PC-9 (cell line): Measurements from ENCODE around the gene SCAMP1. TPM values are rescaled to one million over a fixed set of nuclear protein-coding genes. Genes with fewer than 3 reads are reported as not detected.

Experiments used
- BruUV-seq: library from RNA; stranded (reverse); fragments of 400-500 nt; replicated peaks from 2 replicates; lab custom pipeline; 2021; lab: Mats Ljungman, UMichigan
- CTCF ChIA-PET: fragments of 300-600 bp; sonication (Branson Sonifier 250); formaldehyde crosslinking; loops from one replicate; lab custom pipeline; 2022; ENCODE audit warnings: antibody characterized with exemption; lab: Charles Lee
- POLR2A ChIA-PET: fragments of 300-600 bp; sonication (Branson Sonifier 250); formaldehyde crosslinking; loops from one replicate; lab custom pipeline; 2022; ENCODE audit warnings: antibody characterized with exemption; ENCODE audit not compliant: unreplicated experiment; lab: Charles Lee
- DNase-seq, 2 experiments: peaks; one replicate each; pipeline versions ENCODE4 v3.0.0 to v3.0.0-alpha.2; 2015 to 2022; ENCODE audit warnings: mixed read lengths in 1 of 2
- H2AFZ ChIP-seq: fragments of 200-600 bp; sonication (generic); 2 replicates; pipeline ENCODE4 v1.8.1; 2017; ENCODE audit warnings: antibody characterized with exemption
- H3F3A ChIP-seq: fragments of 200-600 bp; sonication (generic); 2 replicates; pipeline ENCODE4 v1.8.1; 2017; ENCODE audit warnings: antibody characterized with exemption, mild to moderate bottlenecking, low read depth; ENCODE audit not compliant: insufficient read depth
- H3K27ac ChIP-seq: fragments of 200-600 bp; sonication (generic); 2 replicates; pipeline ENCODE4 v1.6.1; 2016; ENCODE audit warnings: mixed run types
- H3K27me3 ChIP-seq: fragments of 200-600 bp; sonication (generic); 2 replicates; pipeline ENCODE4 v1.6.1; 2016; ENCODE audit warnings: low read depth, mixed run types; ENCODE audit not compliant: insufficient read depth
- H3K36me3 ChIP-seq: fragments of 200-600 bp; sonication (generic); 2 replicates; pipeline ENCODE4 v1.6.1; 2016; ENCODE audit warnings: low read depth, mixed run types
- H3K4me1 ChIP-seq: fragments of 200-600 bp; sonication (generic); replicated peaks from 2 replicates; pipeline ENCODE4 v1.6.1; 2016; ENCODE audit warnings: mixed run types; ENCODE audit not compliant: insufficient read depth
- H3K4me2 ChIP-seq: fragments of 200-600 bp; sonication (generic); 2 replicates; pipeline ENCODE4 v1.6.1; 2017; ENCODE audit warnings: mixed run types
- H3K4me3 ChIP-seq: fragments of 200-600 bp; sonication (generic); 2 replicates; pipeline ENCODE4 v1.6.1; 2016; ENCODE audit warnings: mixed run types
- H3K79me2 ChIP-seq: fragments of 200-600 bp; sonication (generic); 2 replicates; pipeline ENCODE4 v1.6.1; 2017; ENCODE audit warnings: low read depth, mixed run types
- H3K9me2 ChIP-seq: fragments of 200-600 bp; sonication (generic); 2 replicates; pipeline ENCODE4 v1.8.1; 2017; ENCODE audit warnings: mild to moderate bottlenecking; ENCODE audit not compliant: insufficient read depth
- H3K9me3 ChIP-seq: fragments of 200-600 bp; sonication (generic); 2 replicates; pipeline ENCODE4 v1.8.1; 2016; ENCODE audit warnings: low read depth; ENCODE audit not compliant: insufficient read depth
- H4K20me1 ChIP-seq: fragments of 200-600 bp; sonication (generic); 2 replicates; pipeline ENCODE4 v1.8.1; 2017; ENCODE audit not compliant: insufficient read depth
- EZH2 ChIP-seq: fragments of 200-600 bp; sonication (generic); IDR thresholded peaks from 2 replicates; pipeline ENCODE4 v1.8.0; 2017; ENCODE audit warnings: antibody characterized with exemption, low read depth
- intact Hi-C: fragments of 100-400 bp; cut with micrococcal nuclease; formaldehyde crosslinking; loops from one replicate; pipeline ENCODE4 v1.10.0; 2022; ENCODE audit not compliant: unreplicated experiment
- total RNA-seq: library from RNA; stranded (reverse); gene quantifications from 2 replicates; pipeline ENCODE4 v1.2.3, GENCODE V29; 2021
- TF ChIP-seq, protein P1 (sequence below): fragments of 200-600 bp; sonication (generic); conservative IDR thresholded peaks from 2 replicates; pipeline ENCODE4 v1.6.1; 2017; ENCODE audit warnings: mixed run types, antibody characterized with exemption, mild to moderate bottlenecking, moderate library complexity

Gene SCAMP1
- total RNA-seq, 1 experiment from 2014 or later: 38.7 TPM

DNA sequence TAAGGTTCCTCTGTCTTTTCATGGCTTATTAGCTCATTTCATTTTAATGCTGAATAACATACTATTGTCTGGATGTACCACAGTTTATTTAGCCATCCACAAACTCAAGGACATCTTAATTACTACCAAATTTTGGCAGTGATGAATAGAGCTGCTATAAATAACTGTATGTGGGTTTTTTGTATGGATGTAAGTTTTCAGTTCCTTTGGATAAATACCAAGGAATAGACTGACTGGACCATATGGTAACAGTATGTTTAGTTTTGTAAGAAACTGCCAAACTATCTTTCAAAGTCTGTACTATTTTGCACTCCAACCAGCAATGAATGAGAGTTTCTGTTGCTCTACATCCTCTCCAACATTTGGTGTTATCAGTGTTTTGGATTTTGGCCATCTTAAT, 38.7 kb downstream of the SCAMP1 start:
- Histone ChIP-seq H4K20me1 (peaks cover 10% of the 10 kb centered on the region), H3K9me3 (no peaks in the 10 kb centered on the region), H3K4me3 (no peak overlapping the region), H3K9me2 (no peaks in the 10 kb centered on the region), H3K27ac (no peak overlapping the region), H2AFZ (no peak overlapping the region), H3K27me3 (no peaks in the 10 kb centered on the region), H3K4me1 (no peaks in the 10 kb centered on the region), H3F3A (no peaks in the 10 kb centered on the region; the same call in 1 of the 2 replicates), H3K79me2 (peaks cover 34% of the 10 kb centered on the region), H3K4me2 (no peak overlapping the region), H3K36me3 (no peaks in the 10 kb centered on the region)
- ChIA-PET POLR2A (interaction anchor here (0.6 kb wide), 1 partner anchor 125 kb away, joined by 3 read pairs; no protein-coding TSS in a partner anchor), CTCF (no interaction called here)
- TF ChIP-seq EZH2: no peak
- TF ChIP-seq, protein P1, sequence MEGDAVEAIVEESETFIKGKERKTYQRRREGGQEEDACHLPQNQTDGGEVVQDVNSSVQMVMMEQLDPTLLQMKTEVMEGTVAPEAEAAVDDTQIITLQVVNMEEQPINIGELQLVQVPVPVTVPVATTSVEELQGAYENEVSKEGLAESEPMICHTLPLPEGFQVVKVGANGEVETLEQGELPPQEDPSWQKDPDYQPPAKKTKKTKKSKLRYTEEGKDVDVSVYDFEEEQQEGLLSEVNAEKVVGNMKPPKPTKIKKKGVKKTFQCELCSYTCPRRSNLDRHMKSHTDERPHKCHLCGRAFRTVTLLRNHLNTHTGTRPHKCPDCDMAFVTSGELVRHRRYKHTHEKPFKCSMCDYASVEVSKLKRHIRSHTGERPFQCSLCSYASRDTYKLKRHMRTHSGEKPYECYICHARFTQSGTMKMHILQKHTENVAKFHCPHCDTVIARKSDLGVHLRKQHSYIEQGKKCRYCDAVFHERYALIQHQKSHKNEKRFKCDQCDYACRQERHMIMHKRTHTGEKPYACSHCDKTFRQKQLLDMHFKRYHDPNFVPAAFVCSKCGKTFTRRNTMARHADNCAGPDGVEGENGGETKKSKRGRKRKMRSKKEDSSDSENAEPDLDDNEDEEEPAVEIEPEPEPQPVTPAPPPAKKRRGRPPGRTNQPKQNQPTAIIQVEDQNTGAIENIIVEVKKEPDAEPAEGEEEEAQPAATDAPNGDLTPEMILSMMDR: no peak
- intact Hi-C loops: no loop called here
- no peak for DNase-seq
- BruUV-seq: no TSS peak

DNA sequence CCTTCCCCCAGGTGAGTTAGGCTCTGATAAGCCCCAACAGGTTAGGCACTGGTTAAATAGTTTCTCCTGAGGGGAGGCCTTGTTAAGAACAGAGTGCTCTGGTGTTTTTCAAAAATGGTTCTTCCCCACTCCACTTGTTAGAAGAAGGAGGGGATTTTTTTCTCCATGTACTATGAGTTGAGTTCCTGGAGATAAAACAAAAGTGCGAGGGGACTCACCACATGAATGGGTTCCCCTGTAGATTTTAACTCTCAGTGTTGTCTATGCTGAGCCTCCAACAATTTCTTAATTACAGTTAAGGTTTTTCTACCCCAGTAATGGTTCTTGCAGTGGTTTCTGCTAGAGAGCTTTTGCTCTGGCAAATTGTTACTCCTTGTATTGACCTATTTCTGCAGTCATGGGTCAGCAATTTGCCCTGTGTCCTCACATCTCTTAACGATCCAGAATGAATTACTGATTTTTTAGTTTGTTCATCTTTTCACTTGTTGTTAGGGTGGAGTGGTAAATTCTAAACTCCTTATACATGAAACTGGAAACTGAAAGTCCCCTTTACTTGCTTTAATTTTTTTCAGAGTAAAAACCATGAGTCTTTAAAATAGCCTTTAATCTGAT, 44.4 kb downstream of the SCAMP1 start:
- Histone ChIP-seq H3K27me3 (no peaks in the 10 kb centered on the region), H3K9me3 (no peaks in the 10 kb centered on the region), H3K4me2 (no peak overlapping the region), H3K36me3 (no peaks in the 10 kb centered on the region), H2AFZ (no peak overlapping the region), H3K4me3 (no peak overlapping the region), H4K20me1 (peaks cover 10% of the 10 kb centered on the region; the same call in 1 of the 2 replicates), H3K9me2 (no peaks in the 10 kb centered on the region), H3K79me2 (peaks cover 31% of the 10 kb centered on the region), H3K27ac (no peak overlapping the region), H3F3A (no peaks in the 10 kb centered on the region; the same call in 1 of the 2 replicates), H3K4me1 (peaks cover 5% of the 10 kb centered on the region; the same call in 1 of the 2 replicates)
- POLR2A ChIA-PET: no interaction called here
- CTCF ChIA-PET: no interaction called here
- no TSS peak for BruUV-seq
- no peak for TF ChIP-seq EZH2
- TF ChIP-seq, protein P1: no peak
- intact Hi-C loops: no loop called here
- DNase-seq: no peak

DNA sequence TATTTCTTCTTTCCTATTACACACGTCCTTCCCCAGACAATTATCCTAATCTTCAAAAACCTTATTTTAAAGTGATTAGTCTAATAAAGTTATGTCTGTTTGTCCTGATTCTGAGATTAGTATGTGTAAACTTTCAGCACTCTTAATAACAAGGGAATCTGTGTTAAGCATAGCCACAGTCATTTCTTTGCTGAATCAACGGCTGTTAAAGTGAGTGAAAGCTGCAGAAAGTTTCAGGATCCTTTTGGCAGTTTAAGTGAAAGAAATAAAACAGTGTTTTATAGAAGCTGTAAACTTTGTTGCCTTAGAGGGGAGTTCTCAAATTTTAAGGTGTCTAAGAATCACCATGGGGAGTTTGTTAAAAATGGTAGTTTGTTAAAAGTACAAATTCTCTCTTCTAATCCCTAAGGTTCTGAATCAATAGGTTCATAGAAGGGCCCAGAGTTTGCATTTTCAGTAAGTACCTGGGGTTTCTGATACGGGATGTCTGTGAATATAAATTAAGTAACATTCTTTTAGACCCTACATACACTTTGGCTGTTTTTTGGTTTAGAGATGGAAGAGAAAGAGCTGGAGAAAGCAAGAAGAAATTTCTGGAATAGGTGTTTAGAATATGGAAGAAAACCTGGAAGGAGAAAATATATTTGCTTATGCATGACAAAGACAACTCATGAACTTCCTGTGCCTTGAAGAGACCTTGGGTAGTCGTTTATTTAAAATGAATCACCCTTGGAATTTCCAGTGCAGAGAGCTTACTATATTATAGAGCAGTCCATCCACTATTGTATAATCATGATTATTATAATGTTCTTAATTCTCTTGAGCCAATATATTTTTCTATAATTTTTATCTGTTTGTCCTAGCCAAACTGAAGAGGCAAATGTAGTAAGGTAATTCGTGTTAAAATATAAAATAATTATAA, 45.7 kb downstream of the SCAMP1 start:
- no peak for DNase-seq
- BruUV-seq: no TSS peak
- H3K4me3 ChIP-seq: no peak overlapping the region
- no peaks in the 10 kb centered on the region for H3K9me2 ChIP-seq
- ChIA-PET CTCF (no interaction called here), POLR2A (no interaction called here)
- H3K27ac ChIP-seq: no peak overlapping the region
- no peaks in the 10 kb centered on the region for H3K27me3 ChIP-seq
- H3K79me2 ChIP-seq: peaks cover 31% of the 10 kb centered on the region
- H3F3A ChIP-seq: no peaks in the 10 kb centered on the region; the same call in 1 of the 2 replicates
- intact Hi-C loops: no loop called here
- H3K4me1 ChIP-seq: peaks cover 5% of the 10 kb centered on the region; the same call in 1 of the 2 replicates
- H3K4me2 ChIP-seq: no peak overlapping the region
- peaks cover 9% of the 10 kb centered on the region; the same call in 1 of the 2 replicates for H4K20me1 ChIP-seq
- no peaks in the 10 kb centered on the region for H3K9me3 ChIP-seq
- no peak for TF ChIP-seq EZH2
- TF ChIP-seq, protein P1: no peak
- H2AFZ ChIP-seq: no peak overlapping the region
- H3K36me3 ChIP-seq: no peaks in the 10 kb centered on the region
